A549 (cell line): ENCODE results near the gene TTC3. TPM values are rescaled to one million over a fixed set of nuclear protein-coding genes. Genes with fewer than 3 reads are reported as not detected.

Experiments used
- ATAC-seq, 2 experiments: fragments of 200-7000 bp in 1 of 2; fragments of >200 bp in 1 of 2; cut with Nextera tagmentation in 1 of 2; cut with Tn5 transposase in 1 of 2; 3 replicates each; pipeline versions ENCODE4 v1.8.0 to v1.9.1; 2018 to 2020; ENCODE audit warnings: mild to moderate bottlenecking in 1 of 2, moderate library complexity in 1 of 2
- CTCF ChIA-PET: fragments of 300-600 bp; sonication (Branson Sonifier 250); formaldehyde crosslinking; extraction: SDS; loops from one replicate; lab custom pipeline; 2021; ENCODE audit warnings: antibody characterized with exemption, inconsistent platforms; lab: Yijun Ruan, JAX
- POLR2A ChIA-PET: fragments of 350-600 bp; formaldehyde crosslinking; extraction: SDS; loops from one replicate; lab custom pipeline; 2021; ENCODE audit warnings: antibody characterized with exemption, inconsistent platforms; lab: Yijun Ruan, JAX
- DNase-seq, 2 experiments: peaks; one replicate each; pipeline versions ENCODE4 v3.0.0 to v3.0.0-alpha.2; 2011 to 2016; ENCODE audit warnings: low read depth in 1 of 2, low spot score in 1 of 2
- FAIRE-seq: peaks from 2 replicates; lab custom pipeline; 2011; peaks lifted over from hg19 to GRCh38; lab: Jason Lieb, UNC
- H3K27ac ChIP-seq, 2 experiments: fragments of >200 bp; sonication (Bioruptor Twin); formaldehyde crosslinking; 3 replicates each; pipeline ENCODE4 v1.5.1; 2016 to 2017
- H3K4me1 ChIP-seq: fragments of >200 bp; sonication (Bioruptor Twin); formaldehyde crosslinking; 3 replicates; pipeline ENCODE4 v1.6.1; 2016
- H3K4me2 ChIP-seq: fragments of >200 bp; sonication (Bioruptor Twin); formaldehyde crosslinking; 3 replicates; pipeline ENCODE4 v1.6.1; 2016
- H3K4me3 ChIP-seq: fragments of >200 bp; sonication (Bioruptor Twin); formaldehyde crosslinking; 3 replicates; pipeline ENCODE4 v1.5.1; 2016
- H3K9me3 ChIP-seq: fragments of >200 bp; sonication (Bioruptor Twin); formaldehyde crosslinking; 3 replicates; pipeline ENCODE4 v1.6.1; 2016
- CEBPB ChIP-seq, 2 experiments: fragments of >200 bp in 1 of 2; sonication (Bioruptor Twin) in 1 of 2; formaldehyde crosslinking in 1 of 2; IDR thresholded peaks; 2 replicates each; pipeline ENCODE4 v1.6.1; 2012 to 2016
- CHD4 ChIP-seq: fragments of 200-600 bp; sonication (generic); IDR thresholded peaks from 2 replicates; pipeline ENCODE4 v1.6.1; 2016; ENCODE audit warnings: antibody characterized with exemption, mild to moderate bottlenecking, borderline replicate concordance
- EHF ChIP-seq: fragments of 250-450 bp; sonication (Bioruptor Pico); IDR thresholded peaks from 2 replicates; pipeline ENCODE4 v1.5.0; 2020; ENCODE audit warnings: mild to moderate bottlenecking
- EP300 ChIP-seq, 2 experiments: fragments of >200 bp; sonication (Bioruptor Twin); formaldehyde crosslinking; IDR thresholded peaks; 2 replicates in 1 of 2; 3 replicates in 1 of 2; pipeline ENCODE4 v1.6.1; 2016 to 2017
- FOSB ChIP-seq: fragments of 250-450 bp; sonication (Bioruptor Pico); IDR thresholded peaks from 2 replicates; pipeline ENCODE4 v1.5.0; 2020; ENCODE audit warnings: mild to moderate bottlenecking, moderate library complexity
- FOSL2 ChIP-seq, 2 experiments: fragments of 450-650 bp in 1 of 2; fragments of >200 bp in 1 of 2; sonication (Bioruptor Twin) in 1 of 2; formaldehyde crosslinking; IDR thresholded peaks; 2 replicates each; pipeline versions ENCODE4 v1.5.0 to v1.6.1; 2016 to 2020; ENCODE audit warnings: mild to moderate bottlenecking in 1 of 2, moderate library complexity in 1 of 2
- FOXS1 ChIP-seq: fragments of 250-450 bp; sonication (Bioruptor Pico); IDR thresholded peaks from 2 replicates; pipeline ENCODE4 v1.5.0; 2020; ENCODE audit warnings: mild to moderate bottlenecking, moderate library complexity
- GATA3 ChIP-seq: IDR thresholded peaks from 2 replicates; pipeline ENCODE4 v1.6.1; 2012; ENCODE audit warnings: borderline replicate concordance
- HDAC2 ChIP-seq: fragments of 200-600 bp; sonication (generic); IDR thresholded peaks from 2 replicates; pipeline ENCODE4 v1.6.1; 2016
- HEYL ChIP-seq: fragments of 250-450 bp; sonication (Bioruptor Pico); IDR thresholded peaks from 2 replicates; pipeline ENCODE4 v1.8.0; 2021; ENCODE audit warnings: mild to moderate bottlenecking, moderate library complexity
- HOXB5 ChIP-seq: fragments of 250-450 bp; sonication (Bioruptor Pico); IDR thresholded peaks from 2 replicates; pipeline ENCODE4 v1.5.0; 2020; ENCODE audit warnings: mild to moderate bottlenecking, moderate library complexity
- JUN ChIP-seq, 2 experiments: fragments of >200 bp; sonication (Bioruptor Twin); formaldehyde crosslinking; IDR thresholded peaks; 2 replicates in 1 of 2; 3 replicates in 1 of 2; pipeline ENCODE4 v1.6.1; 2016 to 2017
- JUNB ChIP-seq: fragments of >200 bp; sonication (Bioruptor Twin); formaldehyde crosslinking; IDR thresholded peaks from 2 replicates; pipeline ENCODE4 v1.6.1; 2016
- KDM1A ChIP-seq: fragments of 200-600 bp; sonication (generic); IDR thresholded peaks from 2 replicates; pipeline ENCODE4 v1.6.1; 2016; ENCODE audit warnings: low read depth, mild to moderate bottlenecking
- KDM5A ChIP-seq: fragments of 200-600 bp; sonication (generic); IDR thresholded peaks from 2 replicates; pipeline ENCODE4 v1.6.1; 2016; ENCODE audit warnings: antibody characterized with exemption, mild to moderate bottlenecking
- MAFK ChIP-seq: fragments of 450-650 bp; IDR thresholded peaks from 2 replicates; pipeline ENCODE4 v1.6.1; 2014; ENCODE audit not compliant: partially characterized antibody
- MAZ ChIP-seq: fragments of 150-350 bp; IDR thresholded peaks from 2 replicates; pipeline ENCODE4 v1.6.1; 2014; ENCODE audit warnings: antibody characterized with exemption, low read depth, low read length, borderline replicate concordance
- MYC ChIP-seq: IDR thresholded peaks from 2 replicates; pipeline ENCODE4 v1.6.1; 2012; ENCODE audit warnings: mild to moderate bottlenecking, inconsistent platforms, low read length, improper control_type of control experiment, borderline replicate concordance
- NR3C1 ChIP-seq: fragments of >200 bp; sonication (Bioruptor Twin); formaldehyde crosslinking; IDR thresholded peaks from 3 replicates; pipeline ENCODE4 v1.6.1; 2017
- POLR2A ChIP-seq: IDR thresholded peaks from 2 replicates; pipeline ENCODE4 v1.6.1; 2012; ENCODE audit warnings: mild to moderate bottlenecking, low read length
- POLR2AphosphoS2 ChIP-seq: conservative IDR thresholded peaks from 2 replicates; pipeline ENCODE4 v1.6.1; 2012; ENCODE audit warnings: low read length, improper control_type of control experiment, inconsistent platforms
- RAD21 ChIP-seq, 2 experiments: fragments of >200 bp in 1 of 2; sonication (Bioruptor Twin) in 1 of 2; formaldehyde crosslinking in 1 of 2; IDR thresholded peaks in 1 of 2; conservative IDR thresholded peaks in 1 of 2; 2 replicates in 1 of 2; 3 replicates in 1 of 2; pipeline ENCODE4 v1.6.1; 2012 to 2018; ENCODE audit warnings: inconsistent platforms in 1 of 2
- RCOR1 ChIP-seq: fragments of 150-350 bp; IDR thresholded peaks from 2 replicates; pipeline ENCODE4 v1.6.1; 2014; ENCODE audit warnings: antibody characterized with exemption, low read length, low read depth
- RNF2 ChIP-seq: fragments of 200-600 bp; sonication (generic); IDR thresholded peaks from 2 replicates; pipeline ENCODE4 v1.6.1; 2016; ENCODE audit warnings: low read depth, mild to moderate bottlenecking, antibody characterized with exemption, moderate library complexity, borderline replicate concordance
- ZNF302 ChIP-seq: fragments of 250-450 bp; sonication (Bioruptor Pico); IDR thresholded peaks from 2 replicates; pipeline ENCODE4 v1.9.0; 2021; ENCODE audit warnings: inconsistent platforms, mild to moderate bottlenecking, moderate library complexity
- WGBS: methylation state at CpG from one replicate; pipeline ENCODE4 v1.1.6; 2017; ENCODE audit errors: missing lambda C conversion rate; 5-methylcytosine and 5-hydroxymethylcytosine counted together
- polyA plus RNA-seq, 4 experiments: library from polyadenylated mRNA; depleted of rRNA in 3 of 4; stranded (reverse); fragments of >200 nt; fragmentation: RNase III in 1 of 4; extraction: RNeasy Plus Mini Kit Qiagen cat#74134 plus additional on column Dnase treatment in 1 of 4; gene quantifications; 2 replicates in 3 of 4; 3 replicates in 1 of 4; pipeline ENCODE4 v1.2.3, GENCODE V29; 2011 to 2017
- TF ChIP-seq, protein P1 (sequence below): fragments of >200 bp; sonication (Bioruptor Twin); formaldehyde crosslinking; IDR thresholded peaks from 2 replicates; pipeline ENCODE4 v1.6.1; 2016
- TF ChIP-seq, protein P2 (sequence below): fragments of >200 bp; sonication (Bioruptor Twin); formaldehyde crosslinking; IDR thresholded peaks from 3 replicates; pipeline ENCODE4 v1.6.1; 2016
- TF ChIP-seq, protein P3 (sequence below): IDR thresholded peaks from 2 replicates; pipeline ENCODE4 v1.6.1; 2012
- TF ChIP-seq, protein P4 (sequence below): fragments of >200 bp; sonication (Bioruptor Twin); formaldehyde crosslinking; IDR thresholded peaks from 3 replicates; pipeline ENCODE4 v1.5.1; 2016
- TF ChIP-seq, protein P5 (sequence below): IDR thresholded peaks from 2 replicates; pipeline ENCODE4 v1.6.1; 2012
- TF ChIP-seq, protein P6 (sequence below): fragments of 450-650 bp; IDR thresholded peaks from 2 replicates; pipeline ENCODE4 v1.6.1; 2014; ENCODE audit warnings: antibody characterized with exemption

TTC3 gene
- polyA plus RNA-seq, 2 of the 4 experiments (the other 2 are of a cell fraction), result 34.2 to 62.2 TPM

DNA sequence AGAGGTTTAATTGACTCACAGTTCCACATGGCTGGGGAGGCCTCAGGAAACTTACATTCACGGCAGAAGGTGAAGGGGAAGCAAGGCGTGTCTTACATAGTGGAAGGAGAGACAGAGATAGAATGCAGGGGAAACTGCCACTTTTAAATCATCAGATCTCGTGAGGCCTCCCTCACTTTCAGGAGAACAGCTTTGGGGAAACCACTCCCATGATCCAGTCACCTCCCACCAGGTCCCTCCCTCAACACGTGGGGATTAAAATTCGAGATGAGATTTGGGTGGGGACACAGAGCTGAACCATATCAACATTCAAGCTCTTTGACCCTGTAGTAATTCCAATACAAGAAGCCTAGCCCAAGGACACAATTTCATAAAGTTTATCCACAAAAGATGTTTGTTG, 13.9 kb upstream of the TTC3 start:
- peaks cover 22% of the 10 kb centered on the region for H3K4me1 ChIP-seq
- peak overlapping the region; percentile 30 to 64; a peak in 4 of 6 replicates for H3K27ac ChIP-seq
- ChIA-PET POLR2A (no interaction called here), CTCF (interaction anchor here (0.6 to 1.5 kb wide), 4 partner anchors 20 to 922 kb away, joined by 3 to 4 read pairs (median 4); no protein-coding TSS in a partner anchor)
- no peak for ATAC-seq
- no peak overlapping the region for H3K4me2 ChIP-seq
- FAIRE-seq, result no peak
- no peak overlapping the region for H3K4me3 ChIP-seq
- TF ChIP-seq MYC (no peak), EHF (CRISPR knock-in tag) (no peak), GATA3 (no peak), CEBPB (IDR thresholded peaks at IDR 0.05) (no peak), HOXB5 (CRISPR knock-in tag) (no peak), ZNF302 (CRISPR knock-in tag) (no peak), HDAC2 (no peak), MAZ (no peak), RAD21 (conservative IDR thresholded peaks at IDR 0.05 in 1 of 2, IDR thresholded peaks at IDR 0.05 in 1 of 2) (no peak), POLR2A (no peak), RNF2 (no peak), CHD4 (no peak)
- TF ChIP-seq, protein P1, sequence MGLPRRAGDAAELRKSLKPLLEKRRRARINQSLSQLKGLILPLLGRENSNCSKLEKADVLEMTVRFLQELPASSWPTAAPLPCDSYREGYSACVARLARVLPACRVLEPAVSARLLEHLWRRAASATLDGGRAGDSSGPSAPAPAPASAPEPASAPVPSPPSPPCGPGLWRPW, result no peak
- TF ChIP-seq, protein P2, sequence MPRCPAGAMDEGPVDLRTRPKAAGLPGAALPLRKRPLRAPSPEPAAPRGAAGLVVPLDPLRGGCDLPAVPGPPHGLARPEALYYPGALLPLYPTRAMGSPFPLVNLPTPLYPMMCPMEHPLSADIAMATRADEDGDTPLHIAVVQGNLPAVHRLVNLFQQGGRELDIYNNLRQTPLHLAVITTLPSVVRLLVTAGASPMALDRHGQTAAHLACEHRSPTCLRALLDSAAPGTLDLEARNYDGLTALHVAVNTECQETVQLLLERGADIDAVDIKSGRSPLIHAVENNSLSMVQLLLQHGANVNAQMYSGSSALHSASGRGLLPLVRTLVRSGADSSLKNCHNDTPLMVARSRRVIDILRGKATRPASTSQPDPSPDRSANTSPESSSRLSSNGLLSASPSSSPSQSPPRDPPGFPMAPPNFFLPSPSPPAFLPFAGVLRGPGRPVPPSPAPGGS, result no peak
- no peak for DNase-seq
- 60% methylated on average over 5 of the region's 5 CpGs for WGBS
- H3K9me3 ChIP-seq, result no peaks in the 10 kb centered on the region

DNA sequence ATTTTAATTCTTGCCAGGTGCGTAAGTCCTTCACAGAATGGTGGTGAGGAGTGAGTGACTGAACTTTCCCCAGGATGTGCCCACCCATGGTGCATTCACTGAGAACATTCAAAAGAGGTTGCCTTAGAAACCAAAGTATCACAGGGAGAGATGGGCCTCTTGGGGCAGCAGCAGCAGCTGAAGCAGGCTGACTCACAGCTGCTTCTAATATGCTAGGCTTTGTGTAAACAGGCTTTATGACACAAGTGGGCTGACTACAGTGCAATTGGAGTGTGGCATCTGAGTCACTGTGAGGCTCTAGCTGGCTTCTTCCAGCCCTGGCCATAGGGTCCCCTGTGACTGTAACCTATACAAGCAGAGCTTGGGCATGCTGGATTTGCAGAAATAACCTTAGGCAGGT, 12.8 kb upstream of the TTC3 start:
- ATAC-seq, result peak; percentile 99 to 100
- WGBS, result 18% methylated on average over 1 of the region's 1 CpG
- H3K4me3 ChIP-seq, result no peak overlapping the region
- peak overlapping the region; percentile 52 to 69; a peak in 5 of 6 replicates for H3K27ac ChIP-seq
- peak; percentile 78 to 86 for DNase-seq
- CTCF ChIA-PET, result interaction anchor here (1.5 kb wide), 1 partner anchor 50 kb away, joined by 4 read pairs; no protein-coding TSS in a partner anchor
- H3K4me2 ChIP-seq, result peak overlapping the region; percentile 50
- no peaks in the 10 kb centered on the region for H3K9me3 ChIP-seq
- FAIRE-seq, result no peak
- POLR2A ChIA-PET, result interaction anchor here (1.0 to 1.1 kb wide), 2 partner anchors 12 to 71 kb away, joined by 5 to 6 read pairs; partner anchors contain the start of genes PIGP and TTC3
- peaks cover 22% of the 10 kb centered on the region for H3K4me1 ChIP-seq
- TF ChIP-seq, protein P3, sequence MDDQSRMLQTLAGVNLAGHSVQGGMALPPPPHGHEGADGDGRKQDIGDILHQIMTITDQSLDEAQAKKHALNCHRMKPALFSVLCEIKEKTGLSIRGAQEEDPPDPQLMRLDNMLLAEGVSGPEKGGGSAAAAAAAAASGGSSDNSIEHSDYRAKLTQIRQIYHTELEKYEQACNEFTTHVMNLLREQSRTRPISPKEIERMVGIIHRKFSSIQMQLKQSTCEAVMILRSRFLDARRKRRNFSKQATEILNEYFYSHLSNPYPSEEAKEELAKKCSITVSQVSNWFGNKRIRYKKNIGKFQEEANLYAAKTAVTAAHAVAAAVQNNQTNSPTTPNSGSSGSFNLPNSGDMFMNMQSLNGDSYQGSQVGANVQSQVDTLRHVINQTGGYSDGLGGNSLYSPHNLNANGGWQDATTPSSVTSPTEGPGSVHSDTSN, result peak; percentile 59; the same call in 1 of the 2 replicates
- TF ChIP-seq HOXB5 (CRISPR knock-in tag) (no peak), JUN (IDR thresholded peaks at IDR 0.05) (no peak), HEYL (CRISPR knock-in tag) (no peak), FOSB (no peak), MAFK (no peak), KDM1A (no peak), POLR2AphosphoS2 (no peak), KDM5A (no peak), FOSL2 (IDR thresholded peaks at IDR 0.05) (peak; percentile 48; the same call in 1 of the 2 replicates), FOSL2 (CRISPR knock-in tag; IDR thresholded peaks at IDR 0.05) (peak; percentile 88), NR3C1 (no peak), GATA3 (no peak), RCOR1 (no peak), FOXS1 (no peak; the same call in 1 of the 2 replicates), ZNF302 (CRISPR knock-in tag) (no peak), JUNB (no peak), CEBPB (IDR thresholded peaks at IDR 0.05) (peak; percentile 25 to 34; a peak in 1 of 4 replicates), RAD21 (conservative IDR thresholded peaks at IDR 0.05 in 1 of 2, IDR thresholded peaks at IDR 0.05 in 1 of 2) (0 out of 5 replicates have a peak, but pooled peaks of 1 of the 2 experiments have one; percentile 8), EP300 (IDR thresholded peaks at IDR 0.05) (no peak)
- TF ChIP-seq, protein P4, sequence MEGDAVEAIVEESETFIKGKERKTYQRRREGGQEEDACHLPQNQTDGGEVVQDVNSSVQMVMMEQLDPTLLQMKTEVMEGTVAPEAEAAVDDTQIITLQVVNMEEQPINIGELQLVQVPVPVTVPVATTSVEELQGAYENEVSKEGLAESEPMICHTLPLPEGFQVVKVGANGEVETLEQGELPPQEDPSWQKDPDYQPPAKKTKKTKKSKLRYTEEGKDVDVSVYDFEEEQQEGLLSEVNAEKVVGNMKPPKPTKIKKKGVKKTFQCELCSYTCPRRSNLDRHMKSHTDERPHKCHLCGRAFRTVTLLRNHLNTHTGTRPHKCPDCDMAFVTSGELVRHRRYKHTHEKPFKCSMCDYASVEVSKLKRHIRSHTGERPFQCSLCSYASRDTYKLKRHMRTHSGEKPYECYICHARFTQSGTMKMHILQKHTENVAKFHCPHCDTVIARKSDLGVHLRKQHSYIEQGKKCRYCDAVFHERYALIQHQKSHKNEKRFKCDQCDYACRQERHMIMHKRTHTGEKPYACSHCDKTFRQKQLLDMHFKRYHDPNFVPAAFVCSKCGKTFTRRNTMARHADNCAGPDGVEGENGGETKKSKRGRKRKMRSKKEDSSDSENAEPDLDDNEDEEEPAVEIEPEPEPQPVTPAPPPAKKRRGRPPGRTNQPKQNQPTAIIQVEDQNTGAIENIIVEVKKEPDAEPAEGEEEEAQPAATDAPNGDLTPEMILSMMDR, result no peak
- TF ChIP-seq, protein P2, result no peak
- TF ChIP-seq, protein P1, result no peak
- TF ChIP-seq, protein P5, sequence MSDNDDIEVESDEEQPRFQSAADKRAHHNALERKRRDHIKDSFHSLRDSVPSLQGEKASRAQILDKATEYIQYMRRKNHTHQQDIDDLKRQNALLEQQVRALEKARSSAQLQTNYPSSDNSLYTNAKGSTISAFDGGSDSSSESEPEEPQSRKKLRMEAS, result peak; percentile 23; the same call in 1 of the 2 replicates
- TF ChIP-seq, protein P6, sequence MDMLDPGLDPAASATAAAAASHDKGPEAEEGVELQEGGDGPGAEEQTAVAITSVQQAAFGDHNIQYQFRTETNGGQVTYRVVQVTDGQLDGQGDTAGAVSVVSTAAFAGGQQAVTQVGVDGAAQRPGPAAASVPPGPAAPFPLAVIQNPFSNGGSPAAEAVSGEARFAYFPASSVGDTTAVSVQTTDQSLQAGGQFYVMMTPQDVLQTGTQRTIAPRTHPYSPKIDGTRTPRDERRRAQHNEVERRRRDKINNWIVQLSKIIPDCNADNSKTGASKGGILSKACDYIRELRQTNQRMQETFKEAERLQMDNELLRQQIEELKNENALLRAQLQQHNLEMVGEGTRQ, result no peak
